ENCODE results near the gene SLC10A6. TPM values are rescaled to one million over a fixed set of nuclear protein-coding genes. Genes with fewer than 3 reads are reported as not detected.

The SLC10A6 gene
- total RNA-seq, 1 donor from 2014 or later, result 23.5 TPM

DNA sequence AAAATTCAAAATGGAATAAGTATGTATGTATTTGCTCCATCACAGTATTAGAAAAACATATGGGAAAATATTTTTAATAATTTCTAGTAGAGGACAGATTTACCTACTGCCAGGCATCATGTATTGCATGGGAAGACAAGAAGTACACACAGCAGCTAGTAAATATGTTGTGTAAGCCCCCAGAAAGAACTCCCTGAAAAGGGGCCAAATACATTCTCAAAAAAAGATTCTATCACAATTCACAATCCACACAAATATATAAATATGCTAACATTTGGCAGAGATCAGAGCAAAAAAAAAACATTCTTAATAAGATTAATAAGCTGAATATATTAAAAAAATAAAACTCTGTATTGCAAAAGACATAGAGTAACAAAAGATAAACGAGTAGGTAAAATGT is 28.0 kb downstream of the SLC10A6 start:
- DNase-seq (ENCODE audit: low spot score in 2 of 2), result no peak
- Histone ChIP-seq H3K27ac (no peak overlapping the region), H3K4me1 (no peaks in the 10 kb centered on the region), H3K9me3 (no peaks in the 10 kb centered on the region), H3K36me3 (no peaks in the 10 kb centered on the region), H3K27me3 (no peaks in the 10 kb centered on the region), H3K4me3 (no peak overlapping the region)
- TF ChIP-seq, protein P1, sequence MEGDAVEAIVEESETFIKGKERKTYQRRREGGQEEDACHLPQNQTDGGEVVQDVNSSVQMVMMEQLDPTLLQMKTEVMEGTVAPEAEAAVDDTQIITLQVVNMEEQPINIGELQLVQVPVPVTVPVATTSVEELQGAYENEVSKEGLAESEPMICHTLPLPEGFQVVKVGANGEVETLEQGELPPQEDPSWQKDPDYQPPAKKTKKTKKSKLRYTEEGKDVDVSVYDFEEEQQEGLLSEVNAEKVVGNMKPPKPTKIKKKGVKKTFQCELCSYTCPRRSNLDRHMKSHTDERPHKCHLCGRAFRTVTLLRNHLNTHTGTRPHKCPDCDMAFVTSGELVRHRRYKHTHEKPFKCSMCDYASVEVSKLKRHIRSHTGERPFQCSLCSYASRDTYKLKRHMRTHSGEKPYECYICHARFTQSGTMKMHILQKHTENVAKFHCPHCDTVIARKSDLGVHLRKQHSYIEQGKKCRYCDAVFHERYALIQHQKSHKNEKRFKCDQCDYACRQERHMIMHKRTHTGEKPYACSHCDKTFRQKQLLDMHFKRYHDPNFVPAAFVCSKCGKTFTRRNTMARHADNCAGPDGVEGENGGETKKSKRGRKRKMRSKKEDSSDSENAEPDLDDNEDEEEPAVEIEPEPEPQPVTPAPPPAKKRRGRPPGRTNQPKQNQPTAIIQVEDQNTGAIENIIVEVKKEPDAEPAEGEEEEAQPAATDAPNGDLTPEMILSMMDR (IDR thresholded peaks at IDR 0.05), result no peak
- intact Hi-C loops (cut with DNase I), result no loop called here

DNA sequence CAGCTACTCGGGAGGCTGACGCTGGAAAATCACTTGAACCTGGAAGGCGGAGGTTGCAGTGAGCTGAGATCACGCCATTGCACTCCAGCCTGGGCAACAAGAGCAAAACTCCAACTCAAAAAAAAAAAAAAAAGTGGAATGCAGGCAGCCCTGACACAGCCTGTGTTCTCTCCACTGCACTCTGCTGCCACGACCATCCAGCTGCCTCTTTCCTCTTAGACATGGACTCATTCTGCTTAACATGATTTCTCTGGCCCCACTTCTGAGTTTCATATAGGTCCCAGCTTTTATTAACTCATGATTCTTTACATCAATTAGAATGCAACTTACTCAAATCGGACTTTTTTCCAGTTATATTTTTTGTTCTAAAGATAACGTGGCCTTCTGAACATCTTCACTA is 29.6 kb downstream of the SLC10A6 start:
- Histone ChIP-seq H3K4me3 (no peak overlapping the region), H3K4me1 (no peaks in the 10 kb centered on the region), H3K36me3 (peaks cover 0 to 8% of the 10 kb centered on the region in 2 donors), H3K27me3 (no peaks in the 10 kb centered on the region), H3K27ac (no peak overlapping the region), H3K9me3 (no peaks in the 10 kb centered on the region)
- intact Hi-C loops (cut with DNase I), result no loop called here
- TF ChIP-seq, protein P1 (IDR thresholded peaks at IDR 0.05), result no peak
- DNase-seq (ENCODE audit: low spot score in 2 of 2), result no peak

DNA sequence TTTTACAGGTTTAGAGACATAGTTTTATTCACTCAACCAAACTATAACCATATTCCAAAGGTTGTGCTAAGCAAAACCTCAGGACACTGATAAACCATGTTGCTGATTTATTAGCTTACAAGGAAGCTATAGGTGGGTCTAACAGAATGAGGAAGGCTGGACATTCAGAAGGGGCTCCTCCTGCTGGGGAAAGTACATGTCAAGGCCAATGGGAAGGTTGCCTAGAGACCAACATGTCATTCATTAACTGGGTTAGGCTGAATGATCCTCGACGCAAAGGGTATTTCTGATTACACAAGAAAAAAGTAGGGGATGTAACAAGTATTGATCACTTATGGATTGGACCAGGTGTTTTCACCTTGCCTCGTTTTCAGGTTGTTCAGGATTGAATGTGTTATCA is 30.3 kb downstream of the SLC10A6 start:
- H3K27me3 ChIP-seq, result no peaks in the 10 kb centered on the region
- H3K36me3 ChIP-seq, result peaks cover 0 to 8% of the 10 kb centered on the region in 2 donors
- DNase-seq (ENCODE audit: low spot score in 2 of 2), result no peak
- no peaks in the 10 kb centered on the region for H3K4me1 ChIP-seq
- no peak overlapping the region for H3K4me3 ChIP-seq
- TF ChIP-seq, protein P1 (IDR thresholded peaks at IDR 0.05), result no peak
- intact Hi-C loops (cut with DNase I), result no loop called here
- no peak overlapping the region for H3K27ac ChIP-seq
- H3K9me3 ChIP-seq, result no peaks in the 10 kb centered on the region

DNA sequence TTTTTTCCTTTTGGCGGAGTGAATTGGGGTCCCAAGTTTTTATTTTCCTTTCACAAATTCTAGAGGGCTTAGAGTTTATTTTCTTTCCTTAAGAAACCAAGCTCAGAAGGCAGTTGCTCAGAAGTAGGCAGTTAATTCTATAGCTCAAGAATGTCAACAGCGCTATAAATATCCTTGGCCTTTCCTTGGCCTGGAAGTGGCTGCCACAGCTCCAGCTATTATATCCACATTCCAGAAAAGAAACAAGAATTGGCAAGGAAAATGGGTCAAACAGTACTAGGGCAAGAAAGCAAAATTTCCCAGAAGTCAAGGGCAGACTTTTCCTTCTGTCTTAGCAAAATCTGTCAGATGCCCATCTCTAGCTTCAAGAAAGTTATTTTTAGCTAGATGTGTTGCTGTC is 31.0 kb downstream of the SLC10A6 start:
- no peak for DNase-seq (ENCODE audit: low spot score in 2 of 2)
- no peaks in the 10 kb centered on the region for H3K9me3 ChIP-seq
- H3K27me3 ChIP-seq, result no peaks in the 10 kb centered on the region
- no peaks in the 10 kb centered on the region for H3K4me1 ChIP-seq
- peaks cover 0 to 8% of the 10 kb centered on the region in 2 donors for H3K36me3 ChIP-seq
- no peak overlapping the region for H3K27ac ChIP-seq
- TF ChIP-seq, protein P1 (IDR thresholded peaks at IDR 0.05), result no peak
- intact Hi-C loops (cut with DNase I), result no loop called here
- H3K4me3 ChIP-seq, result no peak overlapping the region

DNA sequence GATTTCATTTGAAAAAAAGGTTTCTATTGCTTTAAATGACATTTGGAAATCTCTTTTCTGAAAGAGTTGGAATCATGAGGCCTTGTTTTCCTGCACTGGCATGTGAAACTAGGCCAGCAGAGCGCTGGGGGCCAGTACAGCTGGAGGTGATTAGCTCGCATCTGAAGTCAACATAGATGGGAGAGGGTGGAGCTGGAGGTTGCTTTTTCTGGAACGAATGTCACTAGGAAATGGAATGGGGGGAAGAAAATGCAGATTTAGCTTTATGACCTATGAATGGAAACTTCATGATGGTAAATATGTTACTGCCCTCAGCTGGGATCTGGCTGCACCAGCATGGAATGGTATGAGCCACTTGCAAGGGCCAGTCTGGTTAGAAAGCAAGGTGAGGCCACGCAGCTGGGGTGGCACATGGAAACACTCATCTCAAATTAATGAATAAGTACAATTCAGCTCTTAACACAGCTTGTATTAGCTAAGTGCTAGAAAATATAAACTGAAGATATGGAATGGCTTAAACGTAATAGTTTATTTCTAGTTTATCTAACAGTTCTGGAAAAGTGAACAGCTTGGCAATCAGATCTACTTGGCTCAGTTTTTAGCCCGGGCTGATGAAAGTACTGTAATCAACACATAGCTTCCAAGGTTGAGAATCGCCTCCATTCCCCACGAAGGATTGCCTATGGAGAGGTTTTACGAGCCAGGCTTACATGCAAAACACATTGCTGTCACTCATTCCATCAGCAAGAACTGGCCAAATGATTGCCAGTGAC is 32.5 kb downstream of the SLC10A6 start:
- TF ChIP-seq, protein P1 (IDR thresholded peaks at IDR 0.05), result no peak
- Histone ChIP-seq H3K27me3 (no peaks in the 10 kb centered on the region), H3K4me1 (no peaks in the 10 kb centered on the region), H3K36me3 (peaks cover 0 to 8% of the 10 kb centered on the region in 2 donors), H3K27ac (no peak overlapping the region), H3K9me3 (no peaks in the 10 kb centered on the region), H3K4me3 (no peak overlapping the region)
- intact Hi-C loops (cut with DNase I), result no loop called here
- DNase-seq (ENCODE audit: low spot score in 2 of 2), result no peak
